DMS 273 treated with DMSO at 0.1 percent for 48 hours (cell line): ENCODE data around the gene MYBPC1.

Source experiments
- DNase-seq: peaks from one replicate; lab custom pipeline; 2025; lab: John Stamatoyannopoulos, UW

Gene MYBPC1

DNA sequence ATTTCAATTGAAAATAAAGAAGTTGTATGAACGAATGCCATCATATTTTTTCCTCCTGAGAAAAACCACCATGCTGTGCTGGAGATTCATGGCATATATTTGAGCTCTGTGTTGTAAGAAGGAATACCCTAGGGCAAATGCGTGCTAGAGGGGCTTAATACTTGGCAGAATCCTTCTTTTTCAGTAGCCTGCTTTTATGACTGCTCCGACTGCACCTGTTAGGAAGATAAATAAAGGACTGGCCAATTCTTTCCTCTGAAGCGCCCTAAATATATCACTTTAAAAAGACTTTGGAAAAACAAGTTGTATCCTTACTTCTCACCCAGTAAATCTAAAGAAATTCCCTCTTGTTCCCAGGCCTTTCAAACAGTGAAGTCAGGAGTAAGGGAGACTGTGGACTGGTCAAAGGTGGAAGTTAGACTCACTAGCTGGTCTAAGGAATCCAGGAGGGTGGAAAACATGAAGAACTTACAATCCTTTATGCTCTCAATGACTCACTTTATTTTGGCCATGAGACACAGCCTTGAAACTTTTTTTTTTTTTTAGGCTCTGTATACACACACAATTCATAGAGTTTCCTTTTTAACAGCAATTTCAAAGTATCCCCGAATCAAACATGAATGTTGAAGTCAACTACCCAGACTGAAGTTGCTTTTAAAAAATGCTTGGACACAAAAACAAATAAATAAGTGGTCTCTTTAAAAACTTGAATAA is 5.2 kb downstream of the MYBPC1 start:
- DNase-seq, result no peak

DNA sequence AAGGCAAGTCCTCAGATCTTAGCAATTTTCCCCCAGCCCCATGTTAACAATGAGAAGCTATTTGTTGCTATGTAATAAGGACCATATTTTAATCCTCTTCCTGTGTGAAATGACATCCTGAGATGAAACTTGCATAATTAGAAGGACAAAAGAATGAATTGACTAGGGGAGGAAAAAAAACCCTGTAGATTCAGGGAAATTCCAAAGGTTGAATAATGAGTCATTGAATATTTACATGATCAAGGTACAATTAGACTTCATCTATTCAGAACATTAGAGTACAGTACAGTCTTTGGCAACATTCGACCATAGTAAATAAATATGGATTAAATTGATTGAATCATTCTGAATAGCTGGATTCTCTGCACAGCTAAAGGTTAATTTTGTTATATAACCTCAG is 9.4 kb downstream of the MYBPC1 start:
- no peak for DNase-seq

DNA sequence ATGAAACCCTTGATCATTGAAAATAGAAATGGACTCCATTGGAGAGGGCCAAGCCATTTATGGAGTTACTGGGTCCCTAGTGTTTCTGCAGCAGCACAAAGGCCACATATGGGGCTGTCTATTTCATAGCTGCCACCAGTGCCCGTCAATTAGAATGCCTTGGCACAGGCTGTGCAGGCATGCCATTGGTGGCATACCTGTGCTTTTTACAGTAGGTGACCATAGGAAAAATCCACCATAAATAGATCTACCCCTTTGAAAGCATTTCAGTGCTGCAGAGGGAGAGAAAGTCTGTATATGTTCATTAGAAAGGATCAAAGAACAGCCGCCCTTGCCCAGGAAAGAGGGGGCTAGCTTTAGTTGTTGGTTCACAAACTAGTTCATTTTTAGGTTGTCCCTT is 13.1 kb downstream of the MYBPC1 start:
- DNase-seq, result no peak

DNA sequence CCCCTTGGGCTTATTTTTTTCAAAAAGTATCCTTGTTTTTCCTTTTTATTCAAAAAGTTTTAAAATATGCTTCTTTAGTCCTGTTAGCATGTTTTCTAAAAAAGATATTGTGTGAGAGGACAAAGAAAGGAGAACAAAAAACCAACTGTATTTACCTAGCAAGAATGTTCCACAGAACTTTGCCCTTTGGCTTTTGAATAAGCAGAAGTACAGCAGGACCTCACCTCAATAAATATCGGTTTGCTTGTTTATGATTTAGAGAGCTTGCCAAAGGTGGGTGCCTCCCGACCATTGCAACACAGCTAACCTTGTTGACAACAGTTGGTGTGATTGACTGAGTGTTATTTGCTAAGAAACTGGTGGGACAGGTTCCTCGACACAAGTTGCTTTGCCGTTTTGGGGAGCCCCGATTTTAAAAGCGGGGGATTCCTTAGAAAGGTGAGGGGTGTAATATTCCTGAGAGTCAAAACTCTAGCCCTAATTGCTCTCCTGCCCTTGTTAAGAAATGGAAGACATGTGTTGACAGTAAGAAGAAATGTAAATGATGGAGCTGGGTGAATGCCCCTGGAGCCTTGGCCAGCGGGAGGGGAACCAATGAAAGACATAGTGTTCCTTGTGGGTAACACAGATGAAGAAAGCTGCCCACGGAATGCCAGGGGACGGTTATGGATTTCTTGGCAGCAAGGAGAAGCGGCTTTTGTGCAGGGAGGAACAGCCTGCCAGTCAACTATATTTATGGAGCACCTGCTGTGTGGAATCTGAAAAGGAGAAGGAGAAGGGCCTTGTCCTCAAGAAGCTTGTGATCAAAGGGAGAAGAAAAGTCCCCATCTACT is 13.7 kb downstream of the MYBPC1 start:
- no peak for DNase-seq

DNA sequence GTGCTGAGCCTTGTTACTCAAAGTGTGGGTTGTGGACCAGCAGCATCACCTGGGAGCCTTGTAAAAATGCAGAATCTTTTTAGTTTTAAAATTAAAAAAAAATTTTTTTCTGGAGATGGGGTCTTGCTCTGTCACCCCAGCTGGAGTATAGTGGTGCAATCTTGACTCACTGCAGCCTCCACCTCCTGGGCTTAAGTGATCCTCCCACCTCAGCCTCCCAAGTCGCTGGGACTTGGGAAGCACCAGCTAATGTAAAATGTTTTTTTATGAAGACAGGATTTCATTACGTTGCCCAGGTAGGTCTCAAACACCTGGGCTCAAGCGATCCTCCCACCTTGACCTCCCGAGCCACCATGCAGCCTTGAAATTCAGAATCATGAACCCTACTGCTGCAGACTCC is 14.4 kb downstream of the MYBPC1 start:
- no peak for DNase-seq

DNA sequence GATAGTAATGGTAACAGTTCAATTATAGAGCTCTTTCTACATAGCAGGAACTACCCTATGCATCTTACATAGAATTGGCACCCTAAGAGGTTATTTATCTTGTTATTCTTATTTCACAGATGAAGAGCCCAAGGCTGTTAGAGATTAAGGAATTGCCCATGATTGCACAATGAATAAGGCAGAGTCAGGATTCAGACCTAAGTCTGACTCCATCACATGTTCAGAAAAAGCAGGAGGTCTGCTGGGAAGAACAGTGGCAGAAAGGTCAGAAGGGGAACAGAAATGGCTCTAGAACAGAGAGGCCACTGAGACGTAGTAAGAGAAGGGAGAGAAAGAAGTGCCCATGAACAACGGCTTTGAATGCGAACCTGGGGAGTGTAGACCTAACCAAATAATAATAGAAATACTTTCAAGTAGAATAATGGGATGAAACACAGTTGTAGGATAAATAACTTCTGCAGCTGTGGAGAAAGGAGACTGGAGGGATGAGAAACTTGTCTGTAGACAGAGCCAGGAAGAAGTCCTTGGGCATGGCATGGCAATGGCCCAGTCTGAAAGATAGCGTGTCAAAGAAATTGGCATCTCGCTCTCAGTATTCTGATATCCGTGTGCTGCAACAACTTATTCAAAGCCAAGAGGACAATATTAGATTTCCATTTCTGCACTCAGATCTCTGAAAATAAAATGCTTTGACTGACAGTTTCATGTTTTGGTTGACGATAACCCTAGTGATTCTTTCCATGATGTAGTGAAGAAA is 17.6 kb downstream of the MYBPC1 start:
- no peak for DNase-seq

DNA sequence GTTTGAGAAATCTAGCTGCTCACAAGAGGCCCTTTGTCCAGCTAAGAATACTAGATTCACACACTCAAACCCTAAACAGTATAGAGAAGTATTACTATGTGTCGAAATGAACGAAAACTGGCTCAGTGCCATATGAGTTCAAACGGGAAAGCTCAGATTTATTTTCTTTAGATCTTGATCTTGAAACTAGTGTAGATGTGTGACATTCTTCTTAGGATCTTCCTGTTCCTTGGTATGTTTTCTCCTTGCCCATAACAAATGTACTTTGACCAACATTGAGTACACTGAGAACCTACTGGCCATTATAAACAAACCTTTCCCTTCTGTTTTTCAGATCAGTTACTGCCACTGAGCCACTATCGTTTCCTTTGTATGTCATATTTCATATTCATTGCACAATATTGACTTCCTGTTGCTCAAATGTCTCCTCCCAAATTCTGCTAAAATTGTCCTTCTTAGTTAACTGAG is 21.3 kb downstream of the MYBPC1 start:
- DNase-seq, result no peak

DNA sequence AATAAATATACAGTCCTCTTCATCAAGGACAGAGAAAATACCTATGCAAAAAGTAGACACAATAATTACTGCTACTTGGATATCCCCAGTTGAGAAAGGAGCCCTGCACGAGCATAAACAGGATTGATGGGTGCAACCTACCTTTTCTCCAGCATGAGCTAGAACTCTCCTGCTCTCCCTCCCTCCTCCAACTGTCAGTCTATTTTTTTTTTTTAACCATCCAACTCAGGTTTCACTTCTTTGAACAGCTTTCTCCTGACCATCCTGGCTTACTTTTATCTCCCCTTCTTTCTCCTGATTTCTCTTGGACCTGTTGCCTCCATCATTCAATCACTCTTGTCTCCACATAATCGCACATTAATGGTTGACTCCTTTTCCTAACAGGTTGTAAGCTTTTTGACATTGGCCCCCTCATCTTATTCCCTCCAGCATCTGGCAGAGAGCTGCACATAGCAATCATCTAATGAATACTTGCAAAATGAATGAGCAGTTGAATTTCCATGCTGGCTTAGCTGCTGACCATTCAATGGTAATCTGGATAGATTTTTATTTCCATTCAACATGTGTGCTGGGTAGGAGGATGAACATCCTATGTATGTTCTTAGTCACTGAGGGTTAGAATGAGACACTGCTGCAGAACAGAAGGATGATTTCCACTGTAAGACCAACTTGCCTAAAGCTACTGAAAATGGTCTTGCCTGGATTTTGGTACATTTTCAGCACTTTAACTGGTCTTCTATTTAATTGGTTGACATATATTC is 24.4 kb downstream of the MYBPC1 start:
- DNase-seq, result no peak

DNA sequence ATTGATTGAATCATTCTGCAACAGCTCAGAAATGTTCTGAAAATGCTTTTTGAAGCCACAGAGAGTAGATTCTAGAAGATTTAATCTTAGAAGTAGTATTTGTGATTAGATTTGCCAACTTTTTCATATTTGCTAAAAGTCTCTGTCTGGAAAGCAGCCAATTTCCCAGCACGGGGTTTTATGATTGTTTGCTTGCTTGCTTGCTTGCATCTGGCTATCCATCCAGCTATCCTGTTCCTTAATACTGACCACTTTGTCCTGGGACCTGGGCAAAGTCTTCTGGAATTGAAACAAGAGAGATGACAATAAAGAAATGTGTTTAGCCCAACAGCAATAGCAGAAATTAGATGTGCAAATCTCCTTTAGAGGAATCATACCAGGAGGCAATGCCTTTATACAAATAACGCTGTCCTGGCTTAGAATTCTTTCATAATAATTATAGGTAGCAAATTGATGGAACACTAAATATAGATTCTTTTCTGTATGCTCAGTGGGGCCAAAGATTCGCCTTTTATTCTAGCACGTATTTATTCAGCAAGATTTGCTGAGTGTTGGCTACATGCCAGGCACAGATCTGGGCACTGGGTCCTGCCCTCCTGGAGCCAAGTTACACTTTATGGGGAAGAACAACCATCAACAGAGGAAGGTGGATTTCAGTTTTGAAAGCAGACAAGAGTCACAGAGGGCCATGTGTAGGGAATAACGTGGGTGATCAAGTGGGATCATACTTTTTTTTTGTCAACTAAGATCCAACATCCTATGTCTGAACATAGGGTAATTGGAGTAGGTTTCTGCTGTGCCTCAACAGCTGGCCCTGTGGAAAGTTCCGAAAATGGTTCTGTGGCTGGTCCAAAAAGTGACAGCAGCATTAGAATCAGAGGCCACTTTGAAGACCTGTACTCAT is 25.3 kb downstream of the MYBPC1 start:
- DNase-seq, result no peak

DNA sequence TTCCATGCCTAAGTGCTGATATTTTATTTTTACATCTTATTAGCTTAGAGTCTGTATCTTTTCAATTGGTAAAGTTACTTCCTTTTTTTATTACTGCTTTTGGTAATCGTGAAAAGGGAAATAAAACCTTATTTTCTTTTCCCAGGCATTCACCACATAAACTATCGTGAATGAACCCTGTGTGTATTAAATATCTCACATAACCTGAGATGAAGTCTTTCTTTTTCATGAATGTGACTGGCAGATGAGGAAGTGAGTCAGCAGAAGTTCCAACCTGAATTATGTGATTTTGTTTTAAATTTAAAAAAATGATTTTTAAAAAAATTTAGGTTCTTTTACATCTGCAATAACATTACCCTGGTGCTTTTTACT is 26.0 kb downstream of the MYBPC1 start:
- no peak for DNase-seq

DNA sequence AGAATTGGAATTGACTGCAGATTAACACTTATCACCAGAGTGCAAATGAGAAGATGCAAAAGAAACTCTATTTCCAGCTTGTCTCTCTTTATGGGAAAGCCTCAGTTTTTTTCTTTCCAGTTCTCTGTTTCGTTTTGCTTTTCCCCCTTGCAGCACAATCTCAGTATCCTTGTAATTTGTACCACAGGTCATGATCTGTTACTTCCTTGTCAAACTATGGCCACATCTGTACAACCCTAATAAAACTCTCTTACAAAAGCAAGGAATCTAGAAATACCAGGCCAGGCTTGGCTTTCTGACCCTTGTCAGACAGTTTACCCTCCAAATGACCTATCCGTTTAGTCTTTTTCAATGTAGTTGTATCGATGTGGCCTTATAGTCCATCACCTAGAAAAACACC is 33.9 kb downstream of the MYBPC1 start:
- DNase-seq, result no peak

DNA sequence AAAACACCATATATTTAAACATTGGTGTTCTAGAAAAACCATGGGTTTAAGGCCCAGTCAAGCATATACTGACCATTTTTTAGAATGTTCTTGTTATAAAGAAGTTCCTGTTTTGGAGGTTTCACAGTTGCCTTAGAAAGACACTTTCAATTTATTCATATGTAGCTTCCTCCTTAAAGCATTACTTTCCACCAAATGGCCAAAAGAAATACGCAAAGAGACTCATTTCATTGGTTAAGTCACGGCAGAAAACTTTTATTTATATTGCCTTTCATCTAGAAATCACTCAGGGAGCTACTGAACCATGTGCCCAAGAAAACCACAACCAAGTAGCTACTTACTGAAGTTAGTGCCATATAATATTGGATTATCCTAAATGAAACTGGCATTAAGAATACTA is 40.0 kb downstream of the MYBPC1 start:
- no peak for DNase-seq

DNA sequence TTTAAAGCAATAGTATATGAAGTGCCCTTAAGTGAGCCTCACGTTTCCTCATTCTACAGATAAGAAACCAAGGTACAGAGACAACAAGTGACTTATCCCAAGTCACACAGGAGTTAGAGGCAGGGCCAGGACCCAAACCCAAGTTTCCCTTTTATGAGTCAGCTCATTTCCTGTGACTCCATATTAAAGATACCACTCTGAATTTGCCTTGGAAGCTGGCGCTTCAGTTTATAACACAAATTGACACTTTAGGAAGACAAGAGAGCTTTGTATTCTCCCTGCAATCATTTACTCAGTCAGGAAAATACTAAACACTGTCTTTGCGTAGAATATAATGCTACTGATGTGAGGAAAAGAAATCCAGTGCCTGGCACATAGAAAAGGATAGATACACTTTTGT is 43.2 kb downstream of the MYBPC1 start:
- no peak for DNase-seq

DNA sequence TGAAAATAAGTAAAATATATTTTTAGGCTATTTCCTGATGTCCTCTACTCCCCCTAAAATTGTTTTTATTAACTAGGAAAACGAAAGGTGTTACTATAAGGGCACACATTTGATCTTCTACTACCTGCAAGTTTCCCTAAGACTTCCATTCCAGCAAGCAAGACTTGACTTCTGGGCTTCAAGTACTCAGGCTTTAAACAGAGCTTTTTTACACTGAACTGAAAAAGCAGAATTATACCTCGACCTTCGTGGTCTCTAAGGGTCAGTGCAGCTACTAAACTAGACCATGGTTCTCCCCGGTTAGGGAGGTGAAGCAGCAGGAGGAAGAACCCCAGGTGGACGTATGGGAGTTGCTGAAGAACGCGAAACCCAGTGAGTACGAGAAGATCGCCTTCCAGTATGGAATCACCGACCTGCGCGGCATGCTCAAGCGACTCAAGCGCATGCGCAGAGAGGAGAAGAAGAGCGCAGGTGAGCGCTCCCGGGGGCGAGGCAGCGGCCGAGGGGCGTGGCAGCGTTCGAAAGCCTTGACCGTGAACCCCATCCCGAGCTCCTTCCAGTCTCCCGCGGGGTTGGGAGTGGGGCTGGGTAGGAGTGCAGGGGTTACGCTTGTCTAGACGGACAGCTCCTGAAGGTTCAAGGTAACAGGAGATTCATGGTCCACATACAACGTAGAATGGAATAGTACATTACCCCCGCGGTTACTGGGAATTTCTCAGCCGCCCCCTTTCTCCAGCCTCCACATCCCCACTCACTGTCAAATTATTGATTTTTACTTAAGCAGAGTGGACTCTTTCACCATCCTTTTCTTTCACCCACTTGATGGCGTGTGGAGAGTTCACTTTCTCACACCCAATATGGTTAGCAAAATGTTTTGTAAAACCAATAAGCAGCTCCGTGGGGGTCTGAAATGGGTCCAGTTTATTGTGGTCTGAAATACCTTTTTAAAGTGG is 47.6 kb downstream of the MYBPC1 start:
- DNase-seq, result no peak

DNA sequence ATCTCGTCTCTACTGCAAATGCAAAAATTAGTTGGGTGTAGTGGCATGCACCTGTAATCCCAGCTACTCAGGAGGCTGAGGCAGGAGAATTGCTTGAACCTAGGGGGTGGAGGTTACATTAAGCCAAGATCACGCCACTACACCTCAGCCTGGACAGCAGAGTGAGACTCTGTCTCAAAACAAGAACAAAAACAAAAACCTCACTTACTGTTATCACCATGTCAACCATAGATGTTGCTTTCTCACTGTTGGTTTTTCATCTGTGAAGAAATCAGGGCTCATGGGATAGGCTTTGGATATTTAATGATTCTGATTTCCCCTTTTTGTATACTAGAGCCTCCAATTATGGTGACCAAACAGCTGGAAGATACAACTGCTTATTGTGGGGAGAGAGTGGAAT is 52.9 kb downstream of the MYBPC1 start:
- no peak for DNase-seq

DNA sequence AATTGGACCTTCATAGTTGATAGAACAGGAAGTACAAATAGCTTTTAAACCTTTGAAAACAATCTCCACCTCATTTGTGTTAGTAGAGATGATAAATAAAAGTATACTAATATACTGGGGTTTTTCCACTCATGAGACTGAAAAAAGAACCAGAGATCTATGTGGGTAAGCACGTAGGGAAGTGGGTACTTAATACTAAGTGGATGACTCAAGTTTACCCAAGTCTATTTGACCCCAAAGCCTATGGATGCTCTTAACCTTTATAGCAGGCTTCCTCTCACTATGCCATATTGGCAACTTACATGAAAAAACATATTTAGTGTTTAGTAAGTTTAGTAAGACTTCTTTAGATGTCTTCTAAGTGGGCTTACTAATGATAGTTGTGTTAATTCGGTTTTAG is 53.4 kb downstream of the MYBPC1 start:
- no peak for DNase-seq

DNA sequence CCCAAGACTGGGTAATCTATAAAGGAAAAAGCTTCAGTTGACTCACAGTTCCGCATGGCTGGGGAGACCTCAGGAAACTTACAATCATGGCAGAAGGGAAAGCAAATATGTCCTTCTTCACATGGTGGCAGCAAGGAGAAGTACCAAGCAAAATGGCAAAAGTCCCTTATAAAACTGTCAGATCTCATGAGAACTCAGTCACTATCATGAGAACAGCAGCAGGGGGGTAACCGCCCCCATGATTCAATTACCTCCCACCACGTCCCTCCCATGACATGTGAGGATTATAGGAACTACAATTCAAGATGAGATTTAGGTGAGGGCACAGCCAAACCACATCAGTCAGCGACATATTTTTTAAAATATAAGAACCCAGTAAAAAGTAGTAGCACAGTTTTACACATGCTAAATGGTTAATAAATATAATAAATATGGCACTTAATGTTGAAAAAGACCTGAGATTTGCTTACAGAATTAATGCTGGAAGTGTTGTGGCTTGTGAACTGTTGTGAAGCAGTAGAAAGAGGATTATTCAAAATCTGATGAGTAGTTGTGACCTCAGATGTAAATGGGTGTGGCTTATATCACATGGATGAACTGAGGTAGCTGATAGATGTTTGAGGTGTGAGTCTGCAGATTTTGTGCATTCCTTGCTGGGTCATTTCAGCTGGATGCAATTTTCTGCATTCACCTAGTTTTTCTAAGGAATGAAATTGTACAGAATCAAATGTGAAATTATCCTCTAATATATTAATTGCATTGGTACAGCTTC is 55.8 kb downstream of the MYBPC1 start:
- DNase-seq, result no peak

DNA sequence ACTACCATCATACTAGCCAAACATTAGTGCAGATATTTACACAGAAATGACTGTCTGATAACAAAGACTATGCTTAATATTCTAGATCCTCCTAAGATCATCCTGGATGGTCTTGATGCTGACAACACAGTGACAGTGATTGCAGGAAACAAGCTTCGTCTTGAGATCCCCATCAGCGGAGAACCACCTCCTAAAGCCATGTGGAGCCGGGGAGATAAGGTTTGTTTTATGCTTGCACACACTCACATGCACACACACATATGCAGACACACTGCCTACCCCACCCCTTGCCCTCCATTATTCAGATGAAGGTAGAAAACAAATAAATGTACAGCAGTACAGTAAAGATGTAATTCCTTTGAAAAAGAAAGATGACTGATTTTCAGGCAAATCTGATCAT is 58.3 kb downstream of the MYBPC1 start:
- DNase-seq, result no peak

DNA sequence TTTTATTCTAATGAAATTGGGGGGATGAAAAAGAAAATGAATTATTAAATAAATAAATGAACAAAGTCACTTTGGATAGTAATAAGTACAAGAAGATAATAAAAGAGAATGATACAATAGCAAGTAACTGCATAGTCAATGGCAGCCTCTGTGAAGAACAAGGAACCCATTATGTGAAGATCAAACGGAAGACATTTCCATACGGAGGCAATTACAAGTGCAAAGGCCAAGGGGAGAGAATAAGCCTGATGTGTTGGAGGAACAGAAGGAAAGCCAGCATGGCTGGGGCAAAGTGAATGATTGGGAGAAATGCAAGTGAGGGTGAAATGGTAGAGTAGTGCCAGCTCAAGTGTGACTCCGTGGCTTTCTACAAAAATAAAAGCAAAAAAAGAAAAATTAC is 58.7 kb downstream of the MYBPC1 start:
- DNase-seq, result no peak
